Right lobe of liver (tissue), 6 donors: ENCODE data around the gene HOXA13. TPM values are rescaled to one million over a fixed set of nuclear protein-coding genes. Genes with fewer than 3 reads are reported as not detected.

Experiments
- ATAC-seq, 4 donors: fragments of 200-7000 bp; cut with Tn5 transposase; one replicate each; pipeline ENCODE4 v1.9.1; 2020; ENCODE audit warnings: mild to moderate bottlenecking in 4 of 4, moderate library complexity in 4 of 4
- DNase-seq, 3 donors: peaks; one replicate each; pipeline ENCODE4 v3.0.0-alpha.2; 2020
- H3K27ac ChIP-seq, 3 donors: fragments of 200-600 bp; one replicate each; pipeline ENCODE4 v1.8.0; 2022
- H3K27me3 ChIP-seq, 2 donors: fragments of 200-600 bp; one replicate each; pipeline ENCODE4 v1.8.0; 2022
- H3K36me3 ChIP-seq, 4 donors: fragments of 200-600 bp; sonication (generic) in 1 of 4; one replicate each; pipeline versions ENCODE4 v1.5.1 to v1.8.0; 2017 to 2022; ENCODE audit warnings: control low read depth in 1 of 4
- H3K4me1 ChIP-seq, 4 donors: fragments of 200-600 bp; sonication (generic) in 1 of 4; one replicate each; pipeline versions ENCODE4 v1.5.1 to v1.8.0; 2017 to 2022; ENCODE audit warnings: control low read depth in 1 of 4
- H3K4me3 ChIP-seq, 3 donors: fragments of 200-600 bp; one replicate each; pipeline ENCODE4 v1.8.0; 2022
- H3K9me3 ChIP-seq, 4 donors: fragments of 200-600 bp; sonication (generic) in 1 of 4; one replicate each; pipeline versions ENCODE4 v1.5.1 to v1.8.0; 2017 to 2022; ENCODE audit warnings: control low read depth in 1 of 4
- CTCF ChIP-seq, 4 donors: fragments of 200-600 bp in 3 of 4; fragments of 450-650 bp in 1 of 4; IDR thresholded peaks; one replicate each; pipeline versions ENCODE4 v1.5.1 to v1.8.0; 2016 to 2022; ENCODE audit warnings: antibody characterized with exemption in 4 of 4, mild to moderate bottlenecking in 2 of 4
- POLR2A ChIP-seq: fragments of 450-650 bp; IDR thresholded peaks from one replicate; pipeline ENCODE4 v1.6.1; 2017; ENCODE audit warnings: antibody characterized with exemption, mild to moderate bottlenecking
- WGBS: methylation state at CpG from one replicate; pipeline ENCODE4 v1.1.6; 2018; ENCODE audit warnings: low coverage, low lambda C conversion rate; ENCODE audit not compliant: insufficient coverage; ENCODE audit errors: missing lambda C conversion rate; 5-methylcytosine and 5-hydroxymethylcytosine counted together
- intact Hi-C, 2 donors: fragments of 100-400 bp; cut with DNase I; formaldehyde crosslinking; loops; one replicate each; pipeline versions ENCODE4 v1.11.2 to v1.14.1; 2022
- total RNA-seq, 6 experiments: library from RNA; depleted of rRNA in 2 of 6; stranded (reverse); fragments of >200 nt in 2 of 6; fragmentation: NEBNext Ultra II Directional in 3 of 6; extraction: Animal tissue kit (Norgen Biotek cat#: 25700) in 3 of 6; gene quantifications; one replicate each; pipeline versions ENCODE4 v1.1.0 to v1.2.4, GENCODE V29; 2016 to 2023
- donor health status: DM: no; HTN: yes; CAD: no.
- donor health status: DM: no; HTN: no; CAD: no.
- donor health status: DM: no; HTN: no; CAD: no.
- donor health status: DM: no; HTN: yes; CAD: no.
- donor health status: DM: no; HTN: yes; CAD: no.

Gene HOXA13
- total RNA-seq, 6 experiments from 2014 or later: not detected

- intact Hi-C loops: no loop called here
- H3K27me3 ChIP-seq: peaks cover 27 to 86% of the 10 kb centered on the region in 2 donors
- H3K4me1 ChIP-seq: peaks cover 0 to 20% (median 0%) of the 10 kb centered on the region in 4 donors
These were observed 14.7 kb downstream of the HOXA13 start, which contains the start of gene HOXA11 for GRCh38 chr7:27185013-27185853. TSS of gene HOXA11 (minus strand) at chr7:27185232. CDS start at chr7:27185144, 88 bp downstream.

GRCh38 chr7:27184337-27185012, 15.4 kb downstream of the HOXA13 start:
- peak in 2 of 3 donors; percentile 38 to 50 for DNase-seq
- H3K27ac ChIP-seq: no peak overlapping the region
- WGBS: 2% methylated on average over 12 of the region's 72 CpGs
- peaks cover 0 to 26% (median 0%) of the 10 kb centered on the region in 4 donors for H3K4me1 ChIP-seq
- H3K9me3 ChIP-seq: no peaks in the 10 kb centered on the region
- peak overlapping the region in 2 of 3 donors; percentile 16 to 21 for H3K4me3 ChIP-seq
- H3K27me3 ChIP-seq: peaks cover 33 to 88% of the 10 kb centered on the region in 2 donors
- no peaks in the 10 kb centered on the region for H3K36me3 ChIP-seq
- TF ChIP-seq CTCF (IDR thresholded peaks at IDR 0.05) (no peak), POLR2A (no peak)
- intact Hi-C loops: no loop called here
- peak in 1 of 4 donors; percentile 22 for ATAC-seq

More at GRCh38 chr7:27185013-27185853, 14.7 kb downstream of the HOXA13 start, which contains the start of gene HOXA11:
- TF ChIP-seq CTCF (IDR thresholded peaks at IDR 0.05) (no peak), POLR2A (no peak)
- ATAC-seq (no peak), DNase-seq (peak in 2 of 3 donors; percentile 23 to 31)
- H3K4me3 ChIP-seq: peak within 1 kb of the TSS in 2 of 3 donors; percentile 16 to 21
- H3K9me3 ChIP-seq: no peaks in the 10 kb centered on the region
- no peak within 1 kb of the TSS for H3K27ac ChIP-seq
- no peaks in the 10 kb centered on the region for H3K36me3 ChIP-seq
- WGBS: 6% methylated on average over 22 of the region's 43 CpGs

- WGBS: 4% methylated on average over 26 of the region's 30 CpGs
- Histone ChIP-seq H3K36me3 (no peaks in the 10 kb centered on the region), H3K27me3 (peaks cover 40 to 88% of the 10 kb centered on the region in 2 donors), H3K4me1 (peaks cover 0 to 22% (median 0%) of the 10 kb centered on the region in 4 donors), H3K27ac (no peak overlapping the region), H3K4me3 (no peak overlapping the region), H3K9me3 (no peaks in the 10 kb centered on the region)
- no peak for ATAC-seq
- intact Hi-C loops: no loop called here
- peak in 2 of 3 donors; percentile 10 to 24 for DNase-seq
- TF ChIP-seq CTCF (IDR thresholded peaks at IDR 0.05) (no peak), POLR2A (no peak)
These were observed 16.1 kb downstream of the HOXA13 start for GRCh38 chr7:27183682-27184336.

GRCh38 chr7:27182861-27183681, 16.8 kb downstream of the HOXA13 start:
- Histone ChIP-seq H3K27ac (no peak overlapping the region), H3K4me1 (peaks cover 0 to 16% (median 0%) of the 10 kb centered on the region in 4 donors), H3K4me3 (no peak overlapping the region), H3K36me3 (no peaks in the 10 kb centered on the region), H3K9me3 (no peaks in the 10 kb centered on the region), H3K27me3 (peaks cover 46 to 86% of the 10 kb centered on the region in 2 donors)
- no peak for TF ChIP-seq POLR2A
- TF ChIP-seq CTCF (IDR thresholded peaks at IDR 0.05): no peak
- WGBS: 8% methylated on average over 19 of the region's 39 CpGs
- peak in 2 of 3 donors; percentile 38 to 42 for DNase-seq
- intact Hi-C loops: no loop called here
- ATAC-seq: no peak
